Measurements from ENCODE around the gene PRLHR. TPM values are rescaled to one million over a fixed set of nuclear protein-coding genes. Genes with fewer than 3 reads are reported as not detected.

Gene PRLHR
- total RNA-seq (under 1 TPM in 1 of 4 donors, not detected in 3; 0.06 TPM), polyA plus RNA-seq (under 1 TPM in 1 of 3 donors, not detected in 2; 0.01 TPM)
- long read RNA-seq, donor 1, result 0 reads
- long read RNA-seq, donor 2, result 0 reads

DNA sequence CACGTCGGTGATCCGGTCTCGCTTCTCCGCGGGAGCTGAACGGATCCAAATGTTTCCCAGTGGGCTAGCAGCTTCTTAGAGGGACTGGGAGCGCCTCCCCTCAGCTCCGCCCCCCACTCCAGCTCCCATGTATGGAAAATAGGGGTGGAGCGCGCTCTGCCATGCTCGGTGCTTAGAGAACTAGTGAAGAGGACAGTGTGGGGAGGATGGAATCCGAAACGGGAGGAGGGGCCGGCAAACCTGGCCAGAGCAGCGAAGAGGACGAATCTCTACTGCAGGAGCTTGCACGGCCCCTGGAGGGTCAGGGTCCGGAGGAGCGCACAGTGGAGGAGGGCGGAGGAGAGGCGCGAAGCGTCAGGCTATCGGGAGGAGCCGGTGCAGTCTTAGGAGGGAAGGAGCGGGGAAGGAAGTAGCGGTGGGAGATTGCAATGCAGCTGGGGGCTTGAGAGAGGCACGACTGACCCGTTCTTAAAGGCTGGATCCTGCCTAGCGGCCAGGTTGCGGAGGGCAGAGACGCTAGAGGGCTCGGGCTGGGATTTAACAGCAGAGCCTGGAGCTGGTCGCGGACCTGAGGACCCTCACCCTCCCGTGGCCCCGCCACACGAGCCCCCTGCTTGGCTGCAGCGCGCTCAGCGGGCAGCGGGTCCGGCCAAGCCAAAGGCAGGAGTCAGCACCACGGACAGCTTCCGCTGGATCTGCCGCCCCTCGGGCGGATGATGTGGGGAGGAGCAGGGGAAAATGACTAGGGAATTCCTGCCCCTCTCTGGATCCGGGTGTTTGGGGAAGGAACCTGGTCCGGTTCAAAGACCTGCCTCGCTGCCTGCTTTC lies at the start of gene PRLHR:
PRLHR (minus strand) TSS at position 51 of the 828 bp plus-strand sequence. CDS start 404 bp downstream, outside the sequence.
- no peak for ATAC-seq
- 2 to 4% (median 3%) methylated on average over 44 to 52 of the region's 52 CpGs for WGBS, 3 donors
- Histone ChIP-seq H3K27ac (no peak within 1 kb of the TSS), H3K27me3 (ENCODE audit: insufficient read depth in 3 of 3, low read length in 2 of 3) (peaks cover 4 to 79% (median 16%) of the 10 kb centered on the region in 3 donors), H3K4me3 (no peak within 1 kb of the TSS), H3K4me1 (no peaks in the 10 kb centered on the region), H3K9me3 (no peaks in the 10 kb centered on the region), H3K36me3 (ENCODE audit: insufficient read depth in 1 of 2, low read depth in 1 of 2) (no peaks in the 10 kb centered on the region)
- intact Hi-C loops (cut with DNase I), result no loop called here
- no peak for DNase-seq
- TF ChIP-seq, protein P1, sequence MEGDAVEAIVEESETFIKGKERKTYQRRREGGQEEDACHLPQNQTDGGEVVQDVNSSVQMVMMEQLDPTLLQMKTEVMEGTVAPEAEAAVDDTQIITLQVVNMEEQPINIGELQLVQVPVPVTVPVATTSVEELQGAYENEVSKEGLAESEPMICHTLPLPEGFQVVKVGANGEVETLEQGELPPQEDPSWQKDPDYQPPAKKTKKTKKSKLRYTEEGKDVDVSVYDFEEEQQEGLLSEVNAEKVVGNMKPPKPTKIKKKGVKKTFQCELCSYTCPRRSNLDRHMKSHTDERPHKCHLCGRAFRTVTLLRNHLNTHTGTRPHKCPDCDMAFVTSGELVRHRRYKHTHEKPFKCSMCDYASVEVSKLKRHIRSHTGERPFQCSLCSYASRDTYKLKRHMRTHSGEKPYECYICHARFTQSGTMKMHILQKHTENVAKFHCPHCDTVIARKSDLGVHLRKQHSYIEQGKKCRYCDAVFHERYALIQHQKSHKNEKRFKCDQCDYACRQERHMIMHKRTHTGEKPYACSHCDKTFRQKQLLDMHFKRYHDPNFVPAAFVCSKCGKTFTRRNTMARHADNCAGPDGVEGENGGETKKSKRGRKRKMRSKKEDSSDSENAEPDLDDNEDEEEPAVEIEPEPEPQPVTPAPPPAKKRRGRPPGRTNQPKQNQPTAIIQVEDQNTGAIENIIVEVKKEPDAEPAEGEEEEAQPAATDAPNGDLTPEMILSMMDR (IDR thresholded peaks at IDR 0.05), result no peak

DNA sequence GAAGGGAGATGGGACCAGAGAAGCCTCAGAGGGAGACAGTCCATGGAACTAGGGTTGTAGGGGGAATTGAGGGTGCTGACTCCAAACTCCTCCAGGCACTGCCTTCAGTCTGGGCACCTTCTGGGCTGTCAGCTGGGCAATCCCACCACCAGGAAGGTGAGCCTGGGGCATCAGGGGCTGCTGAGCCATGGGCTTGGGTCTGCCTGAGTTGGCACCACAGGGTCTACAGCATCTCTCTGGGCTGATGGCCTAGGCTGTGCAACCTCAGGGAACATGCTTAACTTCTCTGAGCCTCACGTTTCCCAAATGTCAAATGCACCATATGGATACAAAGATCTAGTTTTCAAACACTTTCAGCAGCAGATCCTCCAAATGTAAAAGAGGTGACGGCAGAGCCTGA lies 46.8 kb upstream of the PRLHR start:
- TF ChIP-seq, protein P1 (IDR thresholded peaks at IDR 0.05), result no peak
- H3K4me1 ChIP-seq, result no peaks in the 10 kb centered on the region
- no peak overlapping the region for H3K4me3 ChIP-seq
- ATAC-seq (no peak), DNase-seq (no peak)
- 69 to 74% (median 74%) methylated on average over 2 of the region's 2 CpGs for WGBS, 3 donors
- no peaks in the 10 kb centered on the region for H3K27me3 ChIP-seq (ENCODE audit: insufficient read depth in 3 of 3, low read length in 2 of 3)
- H3K36me3 ChIP-seq (ENCODE audit: insufficient read depth in 1 of 2, low read depth in 1 of 2), result no peaks in the 10 kb centered on the region
- no peak overlapping the region for H3K27ac ChIP-seq
- intact Hi-C loops (cut with DNase I), result no loop called here
- H3K9me3 ChIP-seq, result no peaks in the 10 kb centered on the region

DNA sequence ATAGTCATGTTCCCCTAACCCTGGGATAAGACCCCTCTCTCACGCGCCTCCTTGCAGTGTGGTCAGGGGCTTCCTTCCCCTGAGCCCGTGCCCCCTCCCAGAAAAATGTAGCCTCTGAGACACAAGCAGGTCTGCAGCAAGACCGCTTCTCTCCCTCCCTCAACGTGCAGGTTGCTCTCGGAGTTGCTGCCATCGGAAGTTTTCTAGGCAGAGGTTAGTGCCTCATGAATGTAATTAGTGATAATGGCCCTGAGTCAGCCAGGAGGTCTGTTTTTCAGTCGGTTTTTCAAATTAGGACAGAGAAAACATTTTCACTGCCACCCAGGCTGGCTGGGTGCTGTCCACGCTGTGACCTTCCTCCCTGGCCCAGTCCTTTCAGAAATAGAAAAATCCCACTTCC lies 43.2 kb upstream of the PRLHR start:
- Histone ChIP-seq H3K9me3 (no peaks in the 10 kb centered on the region), H3K4me3 (no peak overlapping the region), H3K27me3 (ENCODE audit: insufficient read depth in 3 of 3, low read length in 2 of 3) (no peaks in the 10 kb centered on the region), H3K4me1 (no peaks in the 10 kb centered on the region), H3K36me3 (ENCODE audit: insufficient read depth in 1 of 2, low read depth in 1 of 2) (no peaks in the 10 kb centered on the region), H3K27ac (no peak overlapping the region)
- WGBS, 3 donors, result 77 to 80% (median 77%) methylated on average over 9 of the region's 9 CpGs
- ATAC-seq, result no peak
- no peak for DNase-seq
- TF ChIP-seq, protein P1 (IDR thresholded peaks at IDR 0.05), result no peak
- intact Hi-C loops (cut with DNase I), result no loop called here

DNA sequence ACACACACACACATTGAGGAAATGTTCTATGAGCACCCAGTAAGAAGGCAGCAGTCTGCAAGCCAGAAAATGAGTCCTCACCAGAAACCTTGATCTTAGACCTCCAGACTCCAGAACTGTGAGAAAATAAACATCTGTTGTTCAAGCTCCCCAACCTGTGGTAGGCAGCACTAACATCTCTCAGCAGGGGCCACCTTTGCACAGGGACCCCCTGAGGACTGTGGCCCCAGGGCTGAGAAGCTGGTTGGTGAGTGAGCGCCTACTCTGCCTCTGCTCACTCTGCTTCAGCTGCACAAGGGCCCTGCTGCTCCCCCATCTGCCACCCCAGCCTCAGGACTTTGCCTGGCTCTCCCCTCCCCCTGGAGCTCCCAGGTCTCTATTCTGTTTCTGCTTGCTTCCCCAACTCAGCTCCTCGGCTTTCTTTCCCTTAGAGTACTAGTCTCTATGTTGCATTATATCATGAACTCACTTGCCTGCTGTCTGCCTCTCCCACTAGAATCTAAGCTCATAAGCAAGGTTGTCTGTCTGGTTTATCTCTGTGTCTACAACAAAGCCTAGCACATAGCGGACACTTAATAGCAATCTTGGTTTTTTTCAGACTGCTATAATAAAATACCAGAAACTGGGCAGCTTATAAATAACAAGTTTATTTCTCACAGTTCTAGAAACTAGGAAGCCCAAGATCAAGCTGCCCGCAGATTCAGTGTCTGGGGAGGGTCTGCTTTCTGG lies 40.4 kb upstream of the PRLHR start:
- 78 to 86% (median 84%) methylated on average over 4 of the region's 4 CpGs for WGBS, 3 donors
- Histone ChIP-seq H3K27ac (no peak overlapping the region), H3K27me3 (ENCODE audit: insufficient read depth in 3 of 3, low read length in 2 of 3) (no peaks in the 10 kb centered on the region), H3K4me1 (no peaks in the 10 kb centered on the region), H3K36me3 (ENCODE audit: insufficient read depth in 1 of 2, low read depth in 1 of 2) (no peaks in the 10 kb centered on the region), H3K9me3 (no peaks in the 10 kb centered on the region), H3K4me3 (no peak overlapping the region)
- TF ChIP-seq, protein P1 (IDR thresholded peaks at IDR 0.05), result no peak
- ATAC-seq (no peak), DNase-seq (no peak)
- intact Hi-C loops (cut with DNase I), result no loop called here

All from psoas muscle (tissue), 8 donors.